Superior temporal gyrus (tissue), 1 donor: Measurements from ENCODE around the gene DHRS7C.
"Not testable (repeated sequence)": the region's sequence is repeated elsewhere in the genome, so short reads cannot be mapped to it uniquely, and the experiment has no call there.

Experiments
- DNase-seq: peaks from one replicate; pipeline ENCODE4 v3.0.0-alpha.2; 2016; ENCODE audit errors: extremely low spot score

Gene DHRS7C

DNA sequence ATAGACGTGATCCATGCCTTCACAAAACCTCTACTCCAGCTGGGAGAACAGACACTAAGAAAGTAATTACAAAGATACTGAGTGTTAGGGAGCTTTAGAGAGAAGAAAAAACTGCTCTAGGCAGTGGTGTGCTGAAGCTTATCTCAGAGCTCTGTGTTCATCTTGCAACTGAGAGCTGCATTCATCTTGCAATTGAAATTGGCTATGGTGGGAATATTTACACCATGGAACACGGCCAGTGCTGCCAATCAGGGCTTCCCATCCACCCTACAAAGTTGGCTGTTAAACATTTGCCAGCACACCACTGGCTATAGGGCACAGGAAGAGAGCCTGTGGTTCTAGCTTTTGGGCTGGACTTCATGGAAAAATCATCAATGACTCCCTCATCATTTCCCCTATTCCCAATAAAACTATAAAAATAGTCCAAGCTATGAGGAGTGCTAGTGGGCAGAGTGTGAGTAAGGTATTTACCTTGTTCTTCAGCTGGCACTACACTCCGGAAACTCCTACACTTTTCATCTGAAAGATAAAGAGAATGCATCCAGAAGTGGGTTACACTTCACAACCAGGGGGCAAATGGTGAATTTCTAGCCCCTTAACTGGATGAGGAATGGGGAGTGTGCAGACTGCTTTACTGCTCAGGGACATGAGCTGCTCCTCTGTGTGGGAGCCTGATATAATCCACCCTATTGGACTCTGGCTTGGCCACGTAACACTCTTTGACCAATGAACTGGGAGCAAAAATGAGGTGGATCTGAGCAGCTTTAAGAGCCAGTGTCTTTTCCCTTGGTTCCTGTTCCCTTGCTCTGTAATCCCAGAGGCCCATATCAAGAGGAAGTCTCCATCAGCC lies 18.9 kb upstream of the DHRS7C start:
- DNase-seq = no peak

- DNase-seq = no peak
Measured at GRCh38 chr17:9809409-9809808, 18.0 kb upstream of the DHRS7C start.

DNA sequence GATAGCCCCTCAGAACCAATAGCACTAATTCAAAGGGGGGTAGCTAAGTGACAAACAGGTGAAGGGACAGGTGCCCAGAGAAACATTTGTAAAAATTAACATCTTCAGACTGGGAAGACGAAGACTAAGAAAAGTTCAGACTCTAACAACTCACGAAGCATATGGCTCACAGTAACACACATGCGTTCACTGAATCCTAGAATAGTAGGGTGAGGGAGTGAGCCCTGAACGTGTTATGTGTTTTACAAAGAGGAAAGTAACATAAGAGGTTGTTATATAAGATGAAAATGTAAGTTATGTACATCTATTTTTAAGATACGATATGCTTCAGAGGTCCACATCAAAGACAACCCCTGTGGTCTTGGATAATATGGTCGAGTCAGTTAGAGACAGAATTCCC lies 15.3 kb upstream of the DHRS7C start:
- DNase-seq = peak; percentile 69

DNA sequence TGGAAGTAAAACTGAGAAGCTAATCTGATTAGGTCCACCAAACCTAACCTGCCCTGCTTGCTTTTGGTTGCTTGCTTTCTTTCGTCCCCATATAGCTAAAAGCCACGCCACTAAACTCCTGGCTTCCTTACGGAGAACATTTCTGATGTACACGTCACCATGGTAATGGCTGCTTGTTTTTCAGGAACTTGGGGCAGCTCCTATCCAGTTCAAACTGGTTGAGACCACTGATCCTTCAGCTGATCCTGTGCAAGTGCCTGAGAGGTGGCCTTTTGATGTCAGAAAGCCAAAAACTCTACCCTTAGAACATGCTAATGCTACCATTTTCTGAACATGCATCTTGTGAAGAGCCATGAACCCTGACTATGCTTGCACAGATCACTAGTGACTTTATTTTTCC lies 14.4 kb upstream of the DHRS7C start:
- no peak for DNase-seq

DNA sequence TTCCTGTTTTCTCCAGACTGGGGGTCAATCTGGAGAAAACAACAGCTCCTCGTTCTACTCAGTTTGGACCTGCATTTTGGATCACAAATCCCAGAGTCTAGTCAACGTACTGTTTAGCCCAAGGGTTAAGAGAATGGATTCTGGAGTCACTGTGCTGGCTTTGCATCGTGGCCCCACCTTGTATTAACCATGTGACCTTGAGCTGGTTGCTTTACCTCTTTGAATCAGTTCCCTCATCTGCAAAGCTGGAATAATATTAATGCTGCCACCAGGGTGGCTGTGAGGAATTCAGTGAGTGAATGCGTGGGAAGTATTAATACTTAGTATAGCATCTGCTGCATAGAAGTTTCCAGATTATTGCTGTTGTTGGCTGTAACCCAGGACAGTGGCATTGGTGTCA lies 11.3 kb upstream of the DHRS7C start:
- no peak for DNase-seq

GRCh38 chr17:9802294-9802693 lies 10.9 kb upstream of the DHRS7C start:
- DNase-seq = no peak

DNA sequence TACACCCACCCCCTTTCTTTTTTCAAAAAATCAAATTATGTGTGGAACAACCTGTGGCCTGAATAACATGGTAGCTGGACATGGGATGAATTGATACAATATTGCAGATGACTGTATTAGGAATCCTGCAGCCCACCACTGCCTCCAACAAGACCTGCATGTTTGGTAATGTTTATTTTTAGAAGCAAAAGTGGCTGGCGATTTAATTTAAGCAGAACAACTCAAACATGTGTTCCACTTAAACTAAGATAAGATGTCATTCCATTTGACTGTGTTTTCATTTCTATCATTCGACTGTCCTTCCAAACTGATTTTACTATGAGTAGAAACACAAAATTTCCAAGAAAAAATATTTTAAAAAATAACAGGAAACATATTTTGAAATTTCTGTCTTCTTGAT lies 10.1 kb upstream of the DHRS7C start:
- DNase-seq = no peak

DNA sequence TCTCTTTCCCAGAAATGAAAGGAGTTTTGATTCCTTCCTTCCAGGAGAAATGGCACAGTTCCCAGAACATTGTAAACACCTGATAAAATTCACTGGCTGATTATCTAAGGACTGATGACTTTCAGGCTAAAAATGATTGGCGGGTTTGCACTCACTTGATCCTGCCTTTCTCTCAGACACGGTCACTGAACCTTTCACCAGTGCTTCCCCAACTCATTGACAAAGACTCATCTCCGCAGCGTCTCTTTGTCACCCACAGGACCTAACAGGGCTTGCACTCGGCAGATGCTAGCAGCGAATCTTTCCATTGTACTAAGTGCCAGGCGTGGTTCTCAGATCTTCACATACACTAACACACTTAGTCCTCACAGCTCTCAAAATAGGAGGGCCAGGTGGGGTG lies 7.3 kb upstream of the DHRS7C start:
- no peak for DNase-seq

DNA sequence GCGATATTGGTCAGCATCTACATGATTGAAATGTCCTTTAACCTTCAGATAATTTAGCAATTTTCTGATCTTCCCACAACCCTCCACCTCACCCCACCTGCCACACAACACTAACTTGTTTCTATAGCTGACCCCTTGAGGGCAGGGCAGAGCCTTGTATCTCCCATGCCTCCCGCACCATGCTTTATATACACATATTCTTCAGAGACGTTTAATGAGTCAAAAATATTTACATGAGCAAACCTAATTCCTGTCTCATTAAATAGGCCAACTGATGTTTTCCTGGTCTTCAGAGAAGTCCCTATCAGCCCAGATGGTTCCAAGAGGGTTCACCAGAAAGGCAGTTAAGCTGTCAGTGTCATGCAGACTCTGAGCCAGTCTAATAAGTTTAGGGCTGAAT lies 6.6 kb upstream of the DHRS7C start:
- DNase-seq = no peak

DNA sequence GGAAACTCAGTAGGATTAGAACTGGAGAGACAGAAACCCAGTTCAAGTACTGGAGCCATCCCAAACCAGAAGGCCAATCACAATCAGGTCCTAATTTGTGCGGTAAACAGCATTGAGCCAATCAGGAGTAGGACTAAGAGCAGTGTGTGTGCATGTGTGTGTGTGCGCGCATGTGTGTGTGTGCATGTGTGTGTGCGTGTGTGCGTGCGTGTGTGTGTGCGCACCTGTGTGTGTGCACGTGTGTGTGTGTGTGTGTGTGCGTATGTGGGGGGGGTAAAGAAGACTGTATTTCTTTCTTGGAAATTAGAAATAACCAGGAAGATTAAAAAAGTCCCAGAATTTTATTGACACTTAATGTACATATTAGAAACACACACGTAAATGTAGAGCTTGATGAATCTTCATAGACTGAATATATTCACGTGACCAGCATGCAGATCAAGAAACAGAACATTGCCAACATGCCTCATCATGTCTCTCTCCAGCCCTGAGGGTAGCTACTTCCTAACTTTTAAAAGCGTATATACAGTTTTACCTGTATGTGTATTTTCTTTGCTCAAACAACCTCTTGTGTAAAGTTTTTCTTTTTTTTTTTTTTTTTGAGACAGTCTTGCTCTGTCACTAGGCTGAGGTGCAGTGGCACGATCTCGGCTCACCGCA lies 919 bp upstream of the DHRS7C start:
- no peak for DNase-seq

- no peak for DNase-seq
Measured at GRCh38 chr17:9790316-9790715, 1.1 kb downstream of the DHRS7C start.

DNA sequence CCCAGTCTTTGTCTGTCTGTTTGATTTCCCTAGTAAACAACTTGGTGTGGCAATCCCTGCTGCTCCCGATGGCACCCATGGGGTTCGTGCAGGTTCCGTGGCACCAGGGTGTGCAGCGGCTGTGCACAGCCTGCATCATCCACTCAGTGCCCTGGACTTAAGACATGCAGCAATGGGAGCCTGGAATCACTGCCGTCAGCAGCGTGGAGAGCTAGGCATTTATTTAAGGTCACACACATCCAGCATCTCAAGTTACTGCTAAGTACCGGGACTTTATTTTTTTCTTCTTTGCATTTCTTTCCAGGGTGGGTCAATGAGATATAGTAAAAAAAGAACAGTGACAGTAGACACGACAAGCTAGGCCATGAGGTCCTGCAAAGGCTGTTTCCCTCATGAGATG lies 2.8 kb downstream of the DHRS7C start:
- DNase-seq = no peak

DNA sequence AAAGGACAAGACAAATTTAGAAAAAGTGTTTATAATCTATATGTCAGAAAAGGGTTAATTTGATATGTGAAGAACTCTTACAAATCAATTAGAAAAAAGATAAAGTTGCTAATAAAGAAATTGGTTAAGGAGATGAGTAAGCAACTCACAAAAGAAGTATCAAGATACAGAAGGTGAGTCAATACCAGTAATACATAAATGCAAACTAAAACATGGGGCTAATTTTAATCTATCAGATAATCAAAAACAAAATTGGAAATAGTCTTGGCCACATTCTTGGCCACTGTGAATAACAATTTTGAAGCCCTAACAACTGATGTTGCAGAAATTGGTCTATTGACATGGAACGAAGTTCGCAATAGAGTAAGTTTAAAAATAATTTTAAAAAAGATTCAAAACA lies 6.8 kb downstream of the DHRS7C start:
- no peak for DNase-seq

- DNase-seq = not testable (repeated sequence)
Measured at GRCh38 chr17:9783465-9783864, 7.9 kb downstream of the DHRS7C start.

GRCh38 chr17:9783050-9783449 lies 8.3 kb downstream of the DHRS7C start:
- DNase-seq = no peak

GRCh38 chr17:9780552-9780951 lies 10.8 kb downstream of the DHRS7C start:
- no peak for DNase-seq

DNA sequence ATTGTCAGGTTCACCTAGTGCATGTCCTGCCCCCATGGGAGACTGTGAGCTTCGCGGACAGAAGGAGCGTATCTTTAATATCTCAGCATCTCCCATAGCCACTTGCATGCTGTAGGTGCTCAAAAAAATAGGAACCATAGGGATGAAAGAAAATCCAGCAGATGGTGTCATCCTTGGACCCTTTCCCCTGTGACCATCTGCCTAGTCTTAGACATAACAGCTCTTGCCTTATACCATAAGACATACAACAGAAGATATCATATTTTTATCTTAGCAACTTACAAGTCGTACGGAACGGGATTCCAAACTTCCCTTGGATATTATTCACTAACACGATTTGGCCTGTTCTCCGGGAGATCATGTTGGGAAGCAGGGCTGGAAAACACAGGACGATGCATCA lies 14.5 kb downstream of the DHRS7C start:
- peak; percentile 33 for DNase-seq

GRCh38 chr17:9772658-9773057 lies 18.7 kb downstream of the DHRS7C start:
- no peak for DNase-seq

DNA sequence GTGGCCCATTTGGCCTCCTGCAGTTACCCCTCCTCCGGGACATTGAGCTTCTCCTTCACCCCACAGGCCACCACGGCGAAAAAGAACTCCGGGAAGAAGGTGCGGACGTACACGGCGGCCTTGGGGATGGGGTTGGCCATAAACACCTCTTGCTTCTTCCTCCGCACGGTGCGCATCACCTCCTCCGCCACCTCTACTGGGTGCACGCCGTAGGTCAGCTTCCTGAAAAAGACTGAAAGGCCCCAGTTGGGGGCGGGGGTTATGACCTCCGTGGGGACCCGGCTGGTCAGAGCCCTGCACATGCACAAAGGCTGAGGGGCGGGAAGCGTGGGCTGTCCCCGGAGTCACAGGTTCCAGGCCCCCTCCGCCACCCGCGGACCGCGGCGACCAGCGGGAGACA lies 19.9 kb downstream of the DHRS7C start:
- no peak for DNase-seq

- DNase-seq = no peak
Measured at GRCh38 chr17:9769036-9769695, 22.2 kb downstream of the DHRS7C start.

GRCh38 chr17:9768381-9768934 lies 22.9 kb downstream of the DHRS7C start:
- DNase-seq = peak; percentile 56

GRCh38 chr17:9767432-9767991 lies 23.9 kb downstream of the DHRS7C start:
- DNase-seq = no peak
